ENCODE results near the gene MRPS25.

MRPS25 gene

GRCh38 chr3:15086263-15086662 lies 21.1 kb upstream of the MRPS25 start:
- FAIRE-seq = no peak
- no peak for DNase-seq (ENCODE audit: extremely low spot score, insufficient read length, low read depth)

DNA sequence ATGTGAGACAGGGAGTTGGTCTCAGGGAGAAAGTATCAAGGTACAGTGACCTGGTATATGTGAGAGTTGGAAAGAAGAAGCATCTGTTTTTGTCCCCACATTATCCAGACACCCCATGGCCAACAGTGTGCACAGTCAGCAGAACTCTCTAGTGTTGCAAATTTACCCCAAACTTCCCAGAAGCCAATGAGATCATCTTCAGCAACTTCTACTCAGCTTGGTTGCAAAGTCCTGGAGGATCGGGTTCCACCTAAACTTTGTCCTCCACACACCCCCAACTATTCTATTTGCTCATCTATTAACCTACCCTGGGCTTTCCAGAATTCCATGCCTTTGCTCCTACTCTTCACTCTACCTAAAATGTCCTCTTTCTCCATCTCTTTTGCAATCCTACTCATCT lies 18.1 kb upstream of the MRPS25 start:
- FAIRE-seq = no peak
- no peak for DNase-seq (ENCODE audit: extremely low spot score, insufficient read length, low read depth)

GRCh38 chr3:15081960-15082664 lies 17.0 kb upstream of the MRPS25 start:
- no peak for DNase-seq (ENCODE audit: extremely low spot score, insufficient read length, low read depth)
- no peak for FAIRE-seq

DNA sequence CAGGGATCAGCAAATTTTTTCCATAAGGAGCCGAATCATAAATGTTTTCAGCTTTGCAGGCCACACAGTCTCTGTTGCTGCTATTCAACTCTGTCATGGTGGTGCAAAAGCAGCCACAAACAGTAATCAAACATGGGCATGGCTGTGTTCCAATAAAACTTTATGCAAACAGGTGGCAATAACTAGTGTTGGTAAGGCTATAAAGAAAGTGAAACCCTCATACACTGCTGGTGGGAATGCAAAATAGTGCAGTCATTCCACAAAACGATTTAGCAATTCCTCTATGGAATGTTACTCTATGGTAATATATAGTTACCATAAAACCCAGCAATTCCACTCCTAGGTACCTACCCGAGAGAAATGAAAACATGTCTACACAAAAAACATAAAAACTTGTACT lies 14.0 kb upstream of the MRPS25 start:
- FAIRE-seq (no peak), DNase-seq (ENCODE audit: extremely low spot score, insufficient read length, low read depth) (no peak)

GRCh38 chr3:15074500-15074899 lies 9.4 kb upstream of the MRPS25 start:
- no peak for FAIRE-seq
- no peak for DNase-seq (ENCODE audit: extremely low spot score, insufficient read length, low read depth)

DNA sequence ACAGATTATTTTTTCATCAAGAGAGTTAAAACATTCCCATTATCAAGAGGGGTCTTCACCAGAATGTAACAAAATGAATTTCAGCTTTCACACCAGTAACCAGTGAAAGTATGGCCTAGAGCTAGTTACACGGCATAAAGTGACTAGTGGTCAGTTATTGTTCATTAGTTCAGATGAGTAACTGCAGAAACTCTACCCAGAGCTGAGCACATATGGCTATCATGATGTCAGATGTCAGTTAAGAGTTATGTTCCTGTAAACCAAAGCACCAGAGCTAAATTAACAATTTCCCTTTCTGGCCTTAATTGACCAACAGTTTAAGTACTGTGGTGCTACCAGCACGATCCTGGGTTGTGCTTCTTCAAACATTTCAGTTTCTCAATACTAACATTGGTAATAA lies 6.6 kb upstream of the MRPS25 start:
- DNase-seq (ENCODE audit: extremely low spot score, insufficient read length, low read depth) = no peak
- no peak for FAIRE-seq

- FAIRE-seq (no peak), DNase-seq (ENCODE audit: extremely low spot score, insufficient read length, low read depth) (no peak)
Observed at GRCh38 chr3:15069441-15069840, 4.3 kb upstream of the MRPS25 start.

GRCh38 chr3:15066467-15066866 lies 1.4 kb upstream of the MRPS25 start:
- no peak for FAIRE-seq
- DNase-seq (ENCODE audit: extremely low spot score, insufficient read length, low read depth) = no peak

GRCh38 chr3:15065550-15066007 lies 464 bp upstream of the MRPS25 start:
- no peak for FAIRE-seq
- DNase-seq (ENCODE audit: extremely low spot score, insufficient read length, low read depth) = no peak

DNA sequence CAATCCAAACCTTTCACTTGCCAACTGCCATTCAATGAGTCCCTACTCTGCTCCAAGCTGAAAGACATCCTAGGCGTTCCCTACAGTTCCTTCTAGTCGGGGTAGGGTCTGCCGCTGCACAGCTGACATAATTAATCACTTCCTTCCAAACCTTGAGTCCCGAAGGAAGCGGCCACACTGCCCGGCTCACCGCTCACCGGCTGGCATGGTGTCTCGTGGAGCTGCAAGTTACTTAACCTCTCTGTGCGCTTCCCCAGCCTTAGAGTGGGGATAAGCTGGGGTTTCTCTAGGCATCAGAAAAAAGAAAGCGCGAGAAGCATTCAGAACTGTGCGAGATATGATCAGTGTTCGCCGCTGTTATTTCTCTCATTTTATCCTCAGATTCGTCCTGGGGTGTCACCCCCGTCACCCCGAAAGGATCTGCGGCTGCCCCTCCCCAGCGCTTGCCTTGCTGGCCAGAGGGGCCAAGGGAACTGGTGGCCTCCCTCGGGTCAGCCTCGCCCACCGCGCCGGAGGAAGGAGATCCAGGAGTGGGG lies 748 bp downstream of the MRPS25 start:
- peak; percentile 14 for DNase-seq (ENCODE audit: extremely low spot score, insufficient read length, low read depth)

GRCh38 chr3:15063656-15064286 lies 1.3 kb downstream of the MRPS25 start:
- no peak for DNase-seq (ENCODE audit: extremely low spot score, insufficient read length, low read depth)
- no peak for FAIRE-seq

More for the DNA sequence above, 748 bp downstream of the MRPS25 start:
- peak; percentile 9 for FAIRE-seq

DNA sequence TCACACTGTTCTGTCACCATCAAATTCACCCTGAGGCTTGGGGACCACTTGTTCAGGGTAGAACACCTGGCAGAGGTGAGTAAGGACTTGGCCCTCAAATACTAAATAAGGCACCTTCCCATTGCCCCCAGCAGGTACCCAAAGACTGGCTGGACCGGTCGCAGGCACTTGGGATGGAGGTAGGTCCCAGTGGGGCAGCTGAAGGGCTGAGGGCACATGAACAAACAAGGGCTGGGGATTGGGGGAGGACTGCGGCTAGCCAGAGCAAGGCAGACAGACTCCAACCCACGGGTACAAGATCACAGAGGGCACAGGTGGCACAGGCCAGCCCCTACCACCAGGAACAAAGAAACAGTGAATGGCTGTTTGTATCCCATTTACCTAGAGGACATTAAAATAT lies 1.9 kb downstream of the MRPS25 start:
- DNase-seq (ENCODE audit: extremely low spot score, insufficient read length, low read depth) (no peak), FAIRE-seq (no peak)

GRCh38 chr3:15060029-15060428 lies 5.1 kb downstream of the MRPS25 start:
- no peak for FAIRE-seq
- DNase-seq (ENCODE audit: extremely low spot score, insufficient read length, low read depth) = no peak

GRCh38 chr3:15056676-15057404 lies 8.3 kb downstream of the MRPS25 start:
- no peak for FAIRE-seq

GRCh38 chr3:15055019-15055557 lies 10.0 kb downstream of the MRPS25 start:
- peak; percentile 77 for FAIRE-seq
- no peak for DNase-seq (ENCODE audit: extremely low spot score, insufficient read length, low read depth)

More at GRCh38 chr3:15056676-15057404, 8.3 kb downstream of the MRPS25 start:
- no peak for DNase-seq (ENCODE audit: extremely low spot score, insufficient read length, low read depth)

- FAIRE-seq (no peak), DNase-seq (ENCODE audit: extremely low spot score, insufficient read length, low read depth) (no peak)
Observed at GRCh38 chr3:15053541-15053940, 11.6 kb downstream of the MRPS25 start.

GRCh38 chr3:15052335-15053242 lies 12.5 kb downstream of the MRPS25 start:
- DNase-seq (ENCODE audit: extremely low spot score, insufficient read length, low read depth) (no peak), FAIRE-seq (no peak)

GRCh38 chr3:15051531-15051930 lies 13.6 kb downstream of the MRPS25 start:
- FAIRE-seq = peak; percentile 73
- peak; percentile 20 for DNase-seq (ENCODE audit: extremely low spot score, insufficient read length, low read depth)

- FAIRE-seq (peak; percentile 96), DNase-seq (ENCODE audit: extremely low spot score, insufficient read length, low read depth) (peak; percentile 40)
Observed at GRCh38 chr3:15050405-15051092, 14.6 kb downstream of the MRPS25 start.

Measured in GM18507 (cell line).